Activated CD4-positive, CD25-positive, alpha-beta regulatory T cell treated with anti-CD3 and anti-CD28 coated beads, Interleukin-2, amount 50 U/mL, for 24 hours (primary cell): Measurements from ENCODE around the gene MTMR1.

Experiments used
- ATAC-seq, 2 donors: fragments of 150-1000 bp; cut with Tn5 transposase; one replicate each; pipeline ENCODE4 v1.10.0; 2021; ENCODE audit warnings: mild to moderate bottlenecking in 1 of 2, moderate library complexity in 1 of 2

Gene MTMR1

GRCh38 chrX:150763303-150763797 is 70.2 kb downstream of the MTMR1 start:
- no peak for ATAC-seq

GRCh38 chrX:150763810-150764209 is 70.6 kb downstream of the MTMR1 start:
- no peak for ATAC-seq

- ATAC-seq, result no peak
These were observed 72.0 kb downstream of the MTMR1 start for GRCh38 chrX:150765237-150765636.

- ATAC-seq, result no peak
These were observed 72.7 kb downstream of the MTMR1 start for GRCh38 chrX:150765782-150766350.

GRCh38 chrX:150766351-150767044 is 73.3 kb downstream of the MTMR1 start:
- no peak for ATAC-seq

- no peak for ATAC-seq
These were observed 73.8 kb downstream of the MTMR1 start for GRCh38 chrX:150767045-150767395.

GRCh38 chrX:150767475-150768131 is 74.4 kb downstream of the MTMR1 start:
- ATAC-seq, result peak; percentile 81 to 84

- no peak for ATAC-seq
These were observed 74.9 kb downstream of the MTMR1 start for GRCh38 chrX:150768132-150768485.

GRCh38 chrX:150768580-150769190 is 75.5 kb downstream of the MTMR1 start:
- ATAC-seq, result no peak

GRCh38 chrX:150769408-150769807 is 76.2 kb downstream of the MTMR1 start:
- no peak for ATAC-seq

GRCh38 chrX:150770623-150771022 is 77.4 kb downstream of the MTMR1 start:
- ATAC-seq, result no peak

- ATAC-seq, result no peak
These were observed 77.9 kb downstream of the MTMR1 start for GRCh38 chrX:150771116-150771515.

- ATAC-seq, result peak; percentile 77 to 80
These were observed 79.2 kb downstream of the MTMR1 start for GRCh38 chrX:150772150-150772970.

- no peak for ATAC-seq
These were observed 79.9 kb downstream of the MTMR1 start for GRCh38 chrX:150773117-150773516.

GRCh38 chrX:150773634-150774033 is 80.4 kb downstream of the MTMR1 start:
- ATAC-seq, result no peak

GRCh38 chrX:150774798-150775568 is 81.8 kb downstream of the MTMR1 start:
- ATAC-seq, result no peak

- ATAC-seq, result no peak
These were observed 82.6 kb downstream of the MTMR1 start for GRCh38 chrX:150775569-150776350.

- no peak for ATAC-seq
These were observed 84.3 kb downstream of the MTMR1 start for GRCh38 chrX:150777328-150777992.

- ATAC-seq, result no peak
These were observed 86.2 kb downstream of the MTMR1 start for GRCh38 chrX:150779385-150779784.

- no peak for ATAC-seq
These were observed 88.5 kb downstream of the MTMR1 start for GRCh38 chrX:150781677-150782076.

GRCh38 chrX:150790021-150790420 is 96.8 kb downstream of the MTMR1 start:
- ATAC-seq, result no peak
